Measurements from ENCODE around the gene RPL7L1.
"Not testable (repeated sequence)": the region's sequence is repeated elsewhere in the genome, so short reads cannot be mapped to it uniquely, and the experiment has no call there.

RPL7L1 gene

DNA sequence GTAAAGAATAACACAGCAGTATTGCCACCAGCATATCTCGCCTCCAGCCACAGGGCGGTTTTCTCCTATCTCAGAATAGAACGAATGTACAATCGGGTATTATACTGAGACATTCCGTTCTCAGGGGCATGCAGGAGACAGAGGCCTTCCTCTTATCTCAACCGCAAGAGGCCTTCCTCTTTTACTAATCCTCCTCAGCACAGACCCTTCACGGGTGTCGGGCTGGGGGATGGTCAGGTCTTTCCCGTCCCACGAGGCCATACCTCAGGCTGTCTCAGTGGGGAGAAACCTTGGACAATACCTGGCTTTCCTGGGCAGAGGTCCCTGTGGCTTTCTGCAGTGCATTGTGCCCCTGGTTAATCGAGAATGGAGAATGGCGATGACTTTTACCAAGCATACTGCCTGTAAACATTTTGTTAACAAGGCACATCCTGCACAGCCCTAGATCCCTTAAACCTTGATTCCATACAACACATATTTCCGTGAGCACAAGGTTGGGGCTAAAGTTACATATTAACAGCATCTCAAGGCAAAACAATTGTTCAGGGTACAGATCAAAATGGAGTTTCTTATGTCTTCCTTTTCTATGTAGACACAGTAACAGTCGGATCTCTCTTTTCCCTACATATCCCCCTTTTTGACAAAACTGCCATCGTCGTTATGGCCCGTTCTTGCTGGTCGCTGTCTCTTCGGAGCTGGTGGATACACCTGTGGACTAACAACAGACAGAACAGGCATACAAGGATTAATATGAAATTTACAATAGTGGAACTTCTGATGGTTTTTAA lies 14.8 kb downstream of the RPL7L1 start:
- DNase-seq: not testable (repeated sequence)

DNA sequence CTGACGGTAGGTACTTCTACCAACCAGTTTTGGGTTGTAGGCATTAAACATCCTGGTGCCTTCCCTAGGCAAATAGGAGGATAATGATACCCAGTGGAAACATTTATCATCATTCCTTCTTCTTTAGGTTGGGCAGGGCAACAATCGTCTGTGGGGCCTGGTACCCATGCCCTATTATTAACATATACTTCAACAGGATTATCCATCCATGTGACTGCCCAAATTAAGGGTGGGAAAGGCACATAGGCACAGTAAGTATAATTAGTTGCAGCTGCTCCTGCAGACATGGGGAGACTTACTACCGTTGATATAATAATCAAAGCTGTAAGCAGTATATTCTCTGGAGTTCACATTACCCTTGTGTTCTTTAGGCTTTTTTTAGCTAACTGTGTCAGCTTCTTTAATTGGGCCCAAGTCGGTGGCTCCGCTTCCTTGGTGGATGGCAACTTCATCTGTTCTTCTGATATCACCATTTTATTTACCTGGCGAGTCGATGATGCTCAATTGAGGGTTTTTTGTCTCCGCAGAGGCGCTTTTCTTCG lies 16.8 kb downstream of the RPL7L1 start:
- no peak for DNase-seq

DNA sequence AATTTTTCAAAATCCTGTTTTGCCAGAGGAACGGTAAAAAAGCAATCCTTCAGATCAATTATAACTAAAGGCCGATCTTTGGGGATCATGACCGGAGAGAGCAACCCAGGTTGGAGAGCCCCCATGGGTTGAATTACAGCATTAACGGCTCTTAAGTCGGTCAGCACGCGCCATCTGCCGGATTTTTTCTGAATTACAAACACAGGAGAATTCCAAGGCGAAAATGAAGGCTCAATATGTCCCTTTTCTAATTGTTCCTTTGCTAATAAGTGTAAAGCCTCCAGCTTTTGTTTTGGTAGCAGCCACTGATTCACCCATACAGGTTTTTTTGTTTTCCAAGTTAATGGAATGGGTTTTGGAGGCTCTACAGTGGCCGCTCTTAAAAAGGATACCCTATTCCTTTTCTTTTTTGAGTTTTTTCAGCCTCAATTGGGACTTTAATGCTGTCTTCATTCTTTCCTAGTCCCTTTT lies 19.5 kb downstream of the RPL7L1 start:
- DNase-seq: peak; percentile 67

DNA sequence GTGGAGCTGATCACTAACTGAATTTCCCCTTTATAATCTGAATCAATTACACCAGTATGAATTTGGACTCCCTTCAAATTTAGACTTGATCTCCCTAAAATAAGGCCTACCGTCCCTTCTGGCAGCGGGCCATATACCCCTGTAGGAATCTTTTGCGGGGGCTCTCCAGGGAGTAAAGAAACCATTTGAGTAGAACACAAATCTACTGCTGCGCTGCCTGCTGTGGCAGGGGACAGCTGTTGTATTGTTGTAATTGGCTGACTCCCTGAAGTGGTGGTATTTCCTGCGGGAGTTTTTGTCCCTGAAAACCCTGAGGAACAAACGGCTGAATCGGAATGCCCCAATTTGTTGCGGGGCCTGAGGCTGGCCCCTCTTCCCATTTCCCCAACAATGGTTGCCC lies 20.5 kb downstream of the RPL7L1 start:
- DNase-seq: no peak

DNA sequence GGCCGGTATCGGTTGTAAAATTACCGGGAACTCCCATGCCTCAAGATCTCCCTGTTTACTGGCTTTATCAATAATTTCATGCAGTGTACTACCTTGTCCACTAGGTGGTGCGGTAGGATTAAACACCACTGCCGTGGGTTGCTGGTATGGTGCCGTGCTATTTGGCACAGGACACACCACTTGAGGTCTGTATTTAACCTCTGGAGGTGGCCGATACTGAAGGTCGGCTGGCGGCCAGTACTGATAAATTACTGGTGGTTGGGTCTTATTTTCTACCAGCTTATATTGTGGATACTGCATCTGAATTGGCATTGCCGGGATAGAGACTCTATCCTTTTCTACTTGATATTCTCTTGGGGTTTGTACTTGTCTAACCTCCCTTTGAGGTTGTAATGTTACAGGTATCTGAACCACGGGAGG lies 22.1 kb downstream of the RPL7L1 start:
- DNase-seq: peak; percentile 84

DNA sequence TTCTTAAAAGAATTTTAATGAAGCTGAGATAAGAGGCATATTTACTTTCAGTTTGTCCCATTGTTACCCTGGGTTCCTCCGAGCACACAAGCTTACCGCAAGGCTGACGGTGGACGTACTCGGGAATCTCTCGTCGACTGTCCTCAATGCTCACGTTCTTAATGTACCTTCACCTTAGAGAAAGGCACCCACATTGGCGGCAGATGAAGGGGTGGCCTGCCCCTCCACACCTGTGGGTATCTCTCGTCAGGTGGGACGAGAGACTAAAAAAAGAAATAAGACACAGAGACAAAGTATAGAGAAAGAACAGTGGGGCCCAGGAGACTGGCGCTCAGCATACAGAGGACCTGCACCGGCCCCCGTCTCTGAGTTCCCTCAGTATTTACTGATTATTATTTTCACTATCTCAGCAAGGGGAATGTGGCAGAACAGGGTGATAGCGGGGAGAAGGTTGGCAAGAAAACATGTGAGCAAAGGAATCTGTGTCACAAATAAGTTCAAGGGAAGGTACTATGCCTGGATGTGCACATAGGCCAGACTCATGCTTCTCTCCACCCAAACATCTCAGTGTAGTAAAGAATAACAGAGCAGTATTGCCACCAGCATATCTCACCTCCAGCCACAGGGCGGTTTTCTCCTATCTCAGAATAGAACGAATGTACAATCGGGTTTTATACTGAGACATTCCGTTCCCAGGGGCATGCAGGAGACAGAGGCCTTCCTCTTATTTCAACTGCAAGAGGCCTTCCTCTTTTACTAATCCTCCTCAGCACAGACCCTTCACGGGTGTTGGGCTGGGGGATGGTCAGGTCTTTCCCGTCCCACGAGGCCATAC lies 23.2 kb downstream of the RPL7L1 start:
- not testable (repeated sequence) for DNase-seq

DNA sequence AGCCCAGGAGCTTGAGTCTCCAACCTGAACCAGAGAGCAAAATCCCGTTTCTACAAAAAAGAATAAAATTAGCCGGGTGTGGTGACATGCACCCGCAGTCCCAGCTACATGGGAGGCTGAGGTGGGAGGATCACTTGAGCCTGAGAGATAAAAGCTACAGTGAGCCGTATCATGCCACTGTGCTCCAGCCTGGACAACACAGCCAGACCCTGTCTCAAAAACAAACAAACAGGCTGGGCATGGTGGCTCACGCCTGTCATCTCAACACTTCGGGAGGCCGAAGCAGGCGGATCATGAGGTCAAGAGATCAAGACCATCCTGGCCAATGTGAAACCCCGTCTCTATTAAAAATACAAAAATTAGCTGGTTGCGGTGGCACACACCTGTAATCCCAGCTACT lies 25.1 kb downstream of the RPL7L1 start:
- no peak for DNase-seq

DNA sequence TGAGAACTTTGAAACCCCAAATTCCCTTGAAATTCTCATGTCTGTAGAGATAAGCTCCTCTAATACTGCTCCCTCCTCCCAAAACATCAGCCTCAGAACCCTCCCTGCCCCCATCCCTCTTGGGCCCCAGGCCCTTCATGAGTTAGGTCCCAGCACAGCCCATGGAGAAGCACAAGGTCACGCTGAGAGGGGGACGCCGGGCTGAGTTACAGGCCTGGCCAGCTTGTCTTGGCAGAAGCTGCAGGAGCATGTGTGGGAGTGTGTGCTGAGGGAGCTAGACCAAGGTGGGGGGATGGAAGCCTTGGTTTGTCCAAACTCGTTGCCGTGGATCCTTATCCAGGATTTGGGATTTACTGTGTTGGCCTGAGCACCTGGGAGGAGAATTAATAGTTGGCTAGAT lies 27.9 kb downstream of the RPL7L1 start:
- DNase-seq: no peak

DNA sequence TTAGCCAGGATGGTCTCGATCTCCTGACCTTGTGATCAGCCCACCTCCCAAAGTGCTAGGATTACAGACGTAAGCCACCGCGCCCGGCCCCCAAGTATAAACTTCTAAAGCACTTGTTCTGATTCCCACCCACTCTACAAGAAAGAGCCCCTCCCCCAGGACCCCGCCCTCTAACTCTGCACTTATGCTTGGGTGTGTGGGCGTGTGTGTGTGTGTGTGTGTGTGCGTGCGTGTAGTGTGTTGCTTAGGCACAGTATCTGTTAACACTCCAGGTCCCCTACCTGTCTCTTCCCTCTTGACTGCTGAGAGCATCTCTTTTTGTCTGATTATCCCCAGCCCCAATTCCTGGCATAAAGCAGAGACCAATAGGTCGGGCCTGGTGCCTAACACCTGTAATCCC lies 30.4 kb downstream of the RPL7L1 start:
- no peak for DNase-seq

DNA sequence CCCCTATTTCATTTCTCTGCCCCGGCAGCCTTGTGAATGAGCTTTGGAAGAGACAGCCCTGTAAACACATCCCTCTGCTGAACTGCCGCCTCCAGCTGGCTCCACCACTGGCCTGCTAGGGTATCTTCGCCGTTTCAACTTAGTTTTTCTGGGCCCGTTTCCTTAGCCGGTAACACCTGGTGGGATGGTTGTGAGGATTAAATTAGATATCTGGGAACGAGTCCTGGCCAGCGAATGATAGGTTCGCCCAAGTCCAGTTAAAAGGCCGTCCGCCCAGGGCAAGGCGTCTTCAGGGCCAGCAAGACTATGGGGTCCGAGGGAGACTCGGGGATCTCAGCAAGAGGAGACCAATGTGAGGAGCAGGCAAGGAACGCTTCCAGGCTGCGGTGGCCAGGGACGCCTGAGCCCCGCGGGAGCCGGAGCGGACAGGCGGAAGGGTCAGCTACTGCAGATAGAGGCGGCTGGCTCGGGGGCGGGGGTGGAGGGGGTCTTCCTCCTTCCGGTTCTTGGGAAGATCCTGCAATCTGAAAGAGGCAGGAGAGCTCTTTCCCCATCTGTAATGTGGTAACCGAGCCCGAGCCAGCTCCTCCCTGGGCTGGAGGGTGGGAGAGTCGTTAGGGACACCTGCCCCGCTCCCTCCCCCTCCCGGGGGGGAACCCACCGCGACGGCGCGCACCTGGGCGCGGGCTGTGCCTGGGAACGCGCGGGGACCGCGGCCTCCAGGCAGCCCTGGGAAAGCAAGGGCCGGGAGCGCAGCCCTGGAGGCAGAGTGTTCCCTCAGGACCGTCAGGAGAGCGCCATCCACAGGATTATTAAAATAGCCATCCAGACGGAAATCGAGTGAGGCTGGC lies 32.0 kb downstream of the RPL7L1 start:
- DNase-seq: no peak

DNA sequence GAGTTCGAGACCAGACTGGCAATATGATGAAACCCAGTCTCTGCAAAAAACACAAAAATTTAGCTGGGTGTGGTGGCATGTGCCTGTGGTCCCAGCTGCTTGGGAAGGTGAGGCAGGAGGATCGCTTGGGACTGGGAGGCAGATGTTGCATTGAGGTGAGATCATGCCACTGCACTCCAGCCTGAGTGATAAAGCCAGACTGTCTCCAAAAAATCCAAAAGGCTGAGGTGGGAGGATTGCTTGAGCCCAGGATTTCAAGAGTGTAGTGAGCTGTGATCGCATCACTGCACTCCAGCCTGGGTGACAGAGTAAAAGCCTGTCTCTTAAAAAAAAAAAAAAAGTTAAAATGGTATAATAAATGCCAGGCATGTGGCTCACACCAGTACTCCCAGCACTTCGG lies 35.1 kb downstream of the RPL7L1 start:
- DNase-seq: no peak

DNA sequence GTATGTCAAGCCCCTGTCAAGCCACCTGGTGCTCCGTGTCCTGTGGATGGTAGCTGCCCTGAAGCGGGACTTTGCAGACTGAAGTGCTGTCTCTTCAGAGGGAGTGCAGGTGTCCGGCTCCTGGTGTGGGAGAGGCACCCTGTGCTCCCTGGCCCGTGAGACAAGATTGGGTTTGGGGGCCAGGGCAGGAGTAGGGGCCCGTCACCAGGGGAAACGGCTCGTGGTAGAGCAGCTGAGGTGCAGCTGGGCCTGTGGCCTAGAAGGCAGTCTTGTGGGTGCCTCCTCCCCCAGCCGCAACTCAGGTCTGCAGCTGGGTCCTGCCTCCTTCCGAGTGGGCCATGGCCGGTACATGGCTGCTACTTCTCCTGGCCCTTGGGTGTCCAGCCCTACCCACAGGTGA lies 36.3 kb downstream of the RPL7L1 start, which contains the start of gene PTCRA:
PTCRA (plus strand) TSS at position 322 of the 400 bp plus-strand sequence; CDS start at position 339, 17 bp downstream.
- DNase-seq: no peak

DNA sequence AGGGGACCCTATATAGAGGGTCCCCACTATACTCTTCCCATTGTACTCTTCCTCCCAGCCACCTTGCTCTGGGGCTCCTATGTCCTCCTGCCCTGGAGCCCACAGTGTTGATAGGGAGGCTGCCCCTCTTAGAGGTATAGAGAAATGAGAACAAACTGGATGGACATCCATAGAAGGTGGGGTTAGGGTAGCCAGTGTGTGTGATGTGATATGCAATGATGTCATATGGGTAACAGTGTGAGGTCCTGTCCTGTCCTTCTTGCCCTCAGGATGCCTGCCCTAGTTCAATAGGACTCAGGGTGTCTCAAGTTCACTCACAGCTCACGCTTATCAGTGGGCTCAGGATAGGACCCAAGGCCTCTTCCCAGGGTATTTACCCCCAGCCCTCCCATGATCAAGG lies 36.9 kb downstream of the RPL7L1 start:
- no peak for DNase-seq

DNA sequence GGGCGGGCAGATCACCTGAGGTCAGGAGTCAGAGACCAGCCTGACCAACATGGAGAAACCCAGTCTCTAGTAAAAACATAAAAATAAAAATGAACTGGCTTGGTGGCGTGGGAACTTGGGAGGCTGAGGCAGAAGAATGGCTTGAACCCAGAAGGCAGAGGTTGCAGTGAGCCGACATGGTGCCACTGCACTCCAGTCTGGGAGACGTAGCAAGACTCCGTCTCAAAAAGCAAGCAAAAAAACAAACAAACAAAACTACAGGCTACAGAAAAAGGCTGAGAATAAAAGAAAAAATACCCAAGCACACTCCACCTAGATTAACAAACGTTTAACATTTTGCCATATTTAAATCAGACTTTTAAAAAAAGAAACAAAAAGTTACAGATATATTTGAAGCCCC lies 42.4 kb downstream of the RPL7L1 start:
- no peak for DNase-seq

DNA sequence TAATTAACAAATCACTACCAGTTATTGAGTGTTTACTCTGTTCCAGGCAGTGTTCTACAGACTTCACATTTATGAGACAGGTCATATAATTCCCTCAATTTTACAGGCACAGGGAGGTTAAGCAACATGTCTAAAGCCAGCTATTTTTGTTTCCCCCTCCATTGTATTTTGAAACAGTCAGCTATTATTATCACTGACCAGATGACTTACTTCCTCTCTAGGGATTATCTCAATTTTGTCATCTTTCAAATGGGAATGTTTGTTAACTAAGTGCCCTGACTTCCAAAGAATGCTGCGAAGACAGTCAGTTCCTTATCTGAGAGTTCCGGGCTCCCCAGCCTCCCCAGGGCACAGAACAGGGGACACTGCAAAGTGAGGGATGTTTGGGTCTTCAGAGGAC lies 44.2 kb downstream of the RPL7L1 start:
- no peak for DNase-seq

DNA sequence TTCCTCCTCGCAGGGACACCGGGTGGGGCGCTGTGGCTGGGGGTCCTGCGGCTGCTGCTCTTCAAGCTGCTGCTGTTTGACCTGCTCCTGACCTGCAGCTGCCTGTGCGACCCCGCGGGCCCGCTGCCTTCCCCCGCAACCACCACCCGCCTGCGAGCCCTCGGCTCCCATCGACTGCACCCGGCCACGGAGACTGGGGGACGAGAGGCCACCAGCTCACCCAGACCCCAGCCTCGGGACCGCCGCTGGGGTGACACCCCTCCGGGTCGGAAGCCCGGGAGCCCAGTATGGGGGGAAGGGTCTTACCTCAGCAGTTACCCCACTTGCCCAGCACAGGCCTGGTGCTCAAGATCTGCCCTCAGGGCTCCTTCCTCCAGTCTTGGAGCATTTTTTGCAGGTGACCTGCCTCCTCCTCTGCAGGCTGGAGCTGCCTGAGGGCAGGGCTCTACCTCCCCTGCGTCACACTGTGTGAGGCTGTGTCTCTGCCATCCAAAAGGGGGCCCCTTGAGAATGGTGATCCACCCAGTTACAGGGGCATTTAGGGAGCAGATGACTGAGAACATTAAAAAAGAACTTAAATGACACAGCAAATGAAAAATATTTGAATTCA lies 45.9 kb downstream of the RPL7L1 start:
- no peak for DNase-seq

DNA sequence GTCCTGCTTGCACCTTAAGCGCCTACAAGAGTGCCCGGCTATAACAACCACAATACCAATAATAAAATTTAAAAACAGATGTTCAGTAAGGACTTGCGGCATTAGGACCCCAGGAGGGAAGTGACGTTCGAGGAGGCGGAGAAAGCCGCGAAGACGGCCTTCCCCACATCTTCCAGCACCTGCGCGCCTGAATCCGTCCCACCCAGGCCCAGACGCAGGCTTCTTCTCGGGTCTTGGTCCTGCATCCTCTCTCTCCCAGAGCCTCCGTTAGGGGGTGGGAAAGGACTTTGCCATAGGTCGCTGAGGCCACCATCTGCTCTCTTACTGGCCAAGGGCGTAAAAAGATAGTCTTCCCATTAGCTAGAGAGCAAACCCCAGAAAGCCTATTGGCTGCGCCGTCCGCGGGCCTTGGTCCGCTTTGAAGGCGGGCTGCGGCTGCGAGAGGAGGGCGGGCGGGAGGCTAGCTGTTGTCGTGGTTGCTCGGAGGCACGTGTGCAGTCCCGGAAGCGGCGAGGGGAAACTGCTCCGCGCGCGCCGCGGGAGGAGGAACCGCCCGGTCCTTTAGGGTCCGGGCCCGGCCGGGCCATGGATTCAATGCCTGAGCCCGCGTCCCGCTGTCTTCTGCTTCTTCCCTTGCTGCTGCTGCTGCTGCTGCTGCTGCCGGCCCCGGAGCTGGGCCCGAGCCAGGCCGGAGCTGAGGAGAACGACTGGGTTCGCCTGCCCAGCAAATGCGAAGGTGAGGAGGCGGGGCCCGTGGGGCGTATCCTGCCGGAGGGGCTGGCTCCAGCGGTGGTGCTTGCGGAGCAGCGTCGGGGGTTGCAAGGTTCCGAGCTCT lies 49.8 kb downstream of the RPL7L1 start, which contains the start of gene CNPY3:
CNPY3 (plus strand) TSS at position 495 of the 835 bp plus-strand sequence; CDS start at position 586, 91 bp downstream.
- peak; percentile 97 for DNase-seq

DNA sequence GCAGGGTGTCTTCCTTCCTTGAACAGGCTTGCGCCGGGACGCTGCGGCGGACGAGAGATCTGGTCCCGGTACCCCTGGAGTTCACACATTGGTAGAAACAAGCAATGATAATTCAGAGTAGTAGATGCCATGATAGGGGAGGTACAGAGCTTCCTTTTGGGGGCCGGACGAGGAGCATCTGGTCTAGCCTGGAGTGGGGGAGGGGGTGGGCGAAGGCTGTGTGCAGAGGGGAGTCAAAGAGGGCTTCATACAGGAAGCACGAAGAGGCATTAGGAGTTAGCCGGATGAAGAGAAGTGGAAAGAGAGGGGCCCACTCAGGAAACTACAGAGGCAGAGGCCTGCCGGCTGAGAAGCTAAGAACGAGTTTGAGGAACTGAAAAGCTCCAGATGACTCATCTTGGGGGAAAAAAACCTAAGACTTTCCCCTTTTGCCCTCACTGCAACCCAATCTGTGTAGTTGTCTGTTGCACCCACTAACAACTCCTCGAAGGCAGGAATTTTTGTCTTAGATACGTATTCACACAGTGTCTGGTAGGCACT lies 50.5 kb downstream of the RPL7L1 start:
- DNase-seq: peak; percentile 62

DNA sequence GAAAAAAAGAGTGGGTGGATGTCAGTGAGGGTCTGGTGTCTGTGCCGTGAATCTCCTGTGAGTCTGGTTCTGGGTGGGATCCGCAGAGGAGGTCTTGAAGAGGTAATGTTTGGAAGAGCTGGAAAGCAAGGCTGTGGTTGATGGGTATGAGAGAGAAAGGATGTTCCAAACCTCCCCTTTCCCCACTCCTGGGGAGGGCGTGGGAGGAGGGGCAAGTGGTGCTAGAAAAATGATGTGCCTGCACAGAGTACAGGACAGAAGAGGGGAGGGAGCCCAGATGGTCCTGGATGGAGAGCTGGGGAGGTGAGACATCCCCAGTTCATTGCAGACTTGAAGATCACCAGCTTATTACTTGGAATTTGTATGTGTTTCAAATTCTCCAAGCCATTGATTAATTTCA lies 53.0 kb downstream of the RPL7L1 start:
- no peak for DNase-seq

DNA sequence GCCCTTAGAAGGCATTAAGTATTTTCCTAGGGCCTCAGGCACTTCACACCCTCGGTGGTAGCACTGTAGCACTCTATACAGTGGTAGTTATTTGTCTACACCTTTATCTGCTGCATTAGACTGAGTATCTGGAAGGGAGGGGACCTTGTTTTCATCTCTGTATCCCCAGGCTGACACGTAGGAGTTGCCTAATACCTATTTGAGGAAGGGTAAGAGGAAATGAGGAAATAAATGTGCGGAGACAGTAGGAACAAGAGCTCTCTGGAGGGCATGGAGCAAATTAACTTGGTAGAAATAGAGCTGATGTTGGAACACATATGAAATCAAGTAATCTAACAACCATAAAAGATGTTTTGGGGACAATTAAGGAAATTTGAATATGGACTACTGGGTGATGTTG lies 53.8 kb downstream of the RPL7L1 start:
- no peak for DNase-seq

DNA sequence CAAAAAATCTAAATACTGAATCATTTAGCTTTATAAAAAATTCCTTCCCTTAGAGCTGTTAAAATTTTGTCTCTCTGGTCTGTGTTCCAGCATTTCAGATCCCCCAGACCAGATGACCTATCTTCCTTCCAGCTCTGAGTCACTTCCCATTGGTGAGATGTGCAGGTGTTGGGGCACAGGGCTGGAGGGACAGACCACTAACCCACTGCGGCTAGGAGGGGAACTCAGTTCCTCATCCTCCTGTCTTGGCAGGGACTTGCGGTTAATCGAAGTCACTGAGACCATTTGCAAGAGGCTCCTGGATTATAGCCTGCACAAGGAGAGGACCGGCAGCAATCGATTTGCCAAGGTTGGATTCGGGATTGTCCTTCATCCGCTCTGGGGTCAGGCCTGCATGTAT lies 55.9 kb downstream of the RPL7L1 start:
- no peak for DNase-seq

Data from fibroblast of upper back skin (primary cell).